ENCODE results near the gene CLEC14A.

The CLEC14A gene

GRCh38 chr14:38255673-38256532 lies at the start of gene CLEC14A:
TSS of gene CLEC14A (minus strand) at chr14:38256093. CDS start at chr14:38256022, 71 bp downstream.
- DNase-seq (ENCODE audit: low spot score), result no peak

- no peak for DNase-seq (ENCODE audit: low spot score)
Measured at GRCh38 chr14:38302966-38303365, 47.1 kb upstream of the CLEC14A start.

- DNase-seq (ENCODE audit: low spot score), result no peak
Measured at GRCh38 chr14:38302034-38302433, 46.1 kb upstream of the CLEC14A start.

- DNase-seq (ENCODE audit: low spot score), result no peak
Measured at GRCh38 chr14:38297681-38298080, 41.8 kb upstream of the CLEC14A start.

- DNase-seq (ENCODE audit: low spot score), result no peak
Measured at GRCh38 chr14:38291681-38292467, 36.0 kb upstream of the CLEC14A start.

- no peak for DNase-seq (ENCODE audit: low spot score)
Measured at GRCh38 chr14:38290601-38291188, 34.8 kb upstream of the CLEC14A start.

- no peak for DNase-seq (ENCODE audit: low spot score)
Measured at GRCh38 chr14:38286452-38286851, 30.6 kb upstream of the CLEC14A start.

GRCh38 chr14:38285962-38286361 lies 30.1 kb upstream of the CLEC14A start:
- DNase-seq (ENCODE audit: low spot score), result no peak

GRCh38 chr14:38282936-38283335 lies 27.0 kb upstream of the CLEC14A start:
- DNase-seq (ENCODE audit: low spot score), result no peak

GRCh38 chr14:38280081-38280480 lies 24.2 kb upstream of the CLEC14A start:
- DNase-seq (ENCODE audit: low spot score), result no peak

- no peak for DNase-seq (ENCODE audit: low spot score)
Measured at GRCh38 chr14:38279572-38279971, 23.7 kb upstream of the CLEC14A start.

GRCh38 chr14:38278035-38278434 lies 22.1 kb upstream of the CLEC14A start:
- DNase-seq (ENCODE audit: low spot score), result no peak

- DNase-seq (ENCODE audit: low spot score), result no peak
Measured at GRCh38 chr14:38262844-38263243, 7.0 kb upstream of the CLEC14A start.

GRCh38 chr14:38261620-38262019 lies 5.7 kb upstream of the CLEC14A start:
- DNase-seq (ENCODE audit: low spot score), result no peak

- no peak for DNase-seq (ENCODE audit: low spot score)
Measured at GRCh38 chr14:38257507-38257906, 1.6 kb upstream of the CLEC14A start.

GRCh38 chr14:38256533-38256840 lies 594 bp upstream of the CLEC14A start:
- no peak for DNase-seq (ENCODE audit: low spot score)

- no peak for DNase-seq (ENCODE audit: low spot score)
Measured at GRCh38 chr14:38255408-38255672, 553 bp downstream of the CLEC14A start.

- no peak for DNase-seq (ENCODE audit: low spot score)
Measured at GRCh38 chr14:38254571-38255407, 1.1 kb downstream of the CLEC14A start.

GRCh38 chr14:38253676-38254075 lies 2.2 kb downstream of the CLEC14A start:
- no peak for DNase-seq (ENCODE audit: low spot score)

- no peak for DNase-seq (ENCODE audit: low spot score)
Measured at GRCh38 chr14:38252066-38252710, 3.7 kb downstream of the CLEC14A start.

GRCh38 chr14:38250331-38250730 lies 5.6 kb downstream of the CLEC14A start:
- DNase-seq (ENCODE audit: low spot score), result no peak

Measured in LoVo (cell line).